ENCODE data around the gene ATP13A4.

ATP13A4 gene

GRCh38 chr3:193391902-193392301, 162.8 kb downstream of the ATP13A4 start:
- DNase-seq = no peak

DNA sequence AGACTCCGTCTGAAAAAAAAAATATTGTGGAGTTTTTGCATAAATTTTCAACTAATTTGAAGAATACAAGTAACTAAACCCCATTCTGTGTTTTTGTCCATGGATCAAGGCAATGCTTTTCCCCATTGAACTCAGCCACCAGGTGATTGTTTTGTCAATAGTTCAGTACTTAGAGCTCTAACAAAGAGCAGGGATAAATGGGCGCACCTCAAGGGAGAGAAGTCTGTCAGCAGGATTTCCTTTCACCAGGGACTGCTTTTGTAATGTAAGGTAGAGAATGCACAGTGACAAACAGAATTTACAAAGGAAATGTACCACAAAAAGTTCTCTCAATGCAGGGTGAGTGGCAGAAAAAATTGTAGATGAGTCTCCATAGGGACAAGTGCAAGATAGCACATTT, 165.4 kb downstream of the ATP13A4 start:
- DNase-seq = no peak

DNA sequence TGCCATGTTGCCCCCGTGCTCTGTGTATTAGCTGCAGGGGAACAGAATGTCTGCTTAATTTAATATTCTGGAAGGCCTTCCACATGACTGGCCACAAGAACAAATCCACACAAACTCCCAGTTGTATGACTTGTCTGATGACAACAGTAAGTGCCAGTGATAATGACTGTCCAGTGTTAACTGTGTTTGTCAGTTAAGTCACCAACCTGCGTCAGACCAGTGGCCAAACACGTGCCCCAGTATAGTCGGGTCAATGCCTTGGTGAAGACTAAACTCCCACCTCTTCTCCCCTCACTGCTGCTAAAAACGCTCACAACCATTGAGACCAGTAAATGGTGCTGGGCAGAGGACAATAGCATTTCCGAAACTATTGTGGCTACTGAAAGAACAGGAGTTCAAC, 166.3 kb downstream of the ATP13A4 start:
- no peak for DNase-seq

DNA sequence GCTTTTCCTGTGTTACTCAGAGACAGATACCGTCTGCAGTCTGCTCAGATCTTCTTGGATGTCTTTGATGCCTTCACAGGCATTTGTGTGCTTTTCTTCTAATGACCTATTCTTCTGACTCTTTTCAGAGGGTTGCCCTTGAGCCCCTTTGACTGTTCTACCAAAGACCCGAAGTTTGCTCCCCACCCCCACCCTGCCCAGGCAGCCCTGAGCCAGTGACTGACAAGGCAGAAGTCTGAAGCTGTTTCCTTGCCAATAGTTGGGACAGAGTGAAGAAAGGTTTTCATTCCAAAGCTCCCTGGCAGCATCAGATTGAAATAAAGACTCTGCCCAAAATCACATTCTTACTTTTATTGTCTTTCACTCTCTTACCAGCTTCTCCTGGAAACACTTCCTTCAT, 167.1 kb downstream of the ATP13A4 start:
- no peak for DNase-seq

- no peak for DNase-seq
Measured at GRCh38 chr3:193378706-193379105, 176.0 kb downstream of the ATP13A4 start, which contains the start of gene ATP13A5. TSS of gene ATP13A5 (minus strand) at chr3:193378753. CDS start at chr3:193378725, 28 bp downstream.

- DNase-seq = no peak
Measured at GRCh38 chr3:193377591-193377990, 177.1 kb downstream of the ATP13A4 start.

- no peak for DNase-seq
Measured at GRCh38 chr3:193375614-193376013, 179.1 kb downstream of the ATP13A4 start.

GRCh38 chr3:193372783-193373182, 181.9 kb downstream of the ATP13A4 start:
- no peak for DNase-seq

DNA sequence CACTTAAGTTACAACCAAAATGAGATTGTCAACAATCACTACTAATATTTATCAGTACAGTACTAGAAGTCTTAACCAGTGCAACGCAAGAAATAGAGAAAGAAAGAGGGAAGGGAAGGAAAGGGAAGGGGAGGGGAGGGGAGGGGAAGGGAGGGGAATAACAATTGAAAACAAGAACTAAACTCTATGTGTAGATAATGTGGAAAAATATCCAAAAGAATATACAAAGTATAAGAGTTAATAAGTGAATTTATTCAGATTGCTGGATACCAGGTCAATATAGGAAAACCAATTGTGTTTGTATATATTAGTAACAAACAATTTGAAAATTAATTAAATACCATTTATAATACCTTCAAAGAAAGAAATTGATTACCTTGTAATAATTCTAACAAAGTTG, 186.8 kb downstream of the ATP13A4 start:
- no peak for DNase-seq

- no peak for DNase-seq
Measured at GRCh38 chr3:193357291-193357690, 197.4 kb downstream of the ATP13A4 start.

- no peak for DNase-seq
Measured at GRCh38 chr3:193354423-193354822, 200.3 kb downstream of the ATP13A4 start.
